NOMO-1 treated with DMSO at 0.1 percent for 48 hours (cell line): ENCODE measurements around the gene THBS4.
A peak's percentile ranks its signal among the peaks of the same experiment; 100 is the strongest.

Source experiments
- DNase-seq: peaks from one replicate; lab custom pipeline; 2025; ENCODE audit not compliant: unreplicated experiment; lab: John Stamatoyannopoulos, UW

THBS4 gene

DNA sequence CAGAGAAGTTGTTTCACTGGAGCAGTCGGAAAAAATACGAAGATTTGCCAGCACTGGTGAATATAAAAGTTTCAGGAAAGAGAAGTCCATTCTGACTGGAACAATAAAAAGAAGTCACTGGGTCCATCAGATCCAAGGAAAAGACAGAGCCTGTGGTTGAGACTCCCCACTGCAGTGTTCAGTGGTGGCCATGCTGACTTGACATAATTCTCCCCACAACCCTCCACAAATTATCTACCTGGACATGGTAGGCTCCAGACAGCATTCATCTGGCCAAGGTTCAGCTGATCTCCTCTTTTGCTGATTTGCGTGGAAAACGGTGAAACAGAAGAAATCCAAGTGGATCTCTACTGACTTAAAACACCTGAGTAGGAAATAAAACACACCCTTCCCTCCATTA is 8.0 kb downstream of the THBS4 start:
- DNase-seq: no peak

DNA sequence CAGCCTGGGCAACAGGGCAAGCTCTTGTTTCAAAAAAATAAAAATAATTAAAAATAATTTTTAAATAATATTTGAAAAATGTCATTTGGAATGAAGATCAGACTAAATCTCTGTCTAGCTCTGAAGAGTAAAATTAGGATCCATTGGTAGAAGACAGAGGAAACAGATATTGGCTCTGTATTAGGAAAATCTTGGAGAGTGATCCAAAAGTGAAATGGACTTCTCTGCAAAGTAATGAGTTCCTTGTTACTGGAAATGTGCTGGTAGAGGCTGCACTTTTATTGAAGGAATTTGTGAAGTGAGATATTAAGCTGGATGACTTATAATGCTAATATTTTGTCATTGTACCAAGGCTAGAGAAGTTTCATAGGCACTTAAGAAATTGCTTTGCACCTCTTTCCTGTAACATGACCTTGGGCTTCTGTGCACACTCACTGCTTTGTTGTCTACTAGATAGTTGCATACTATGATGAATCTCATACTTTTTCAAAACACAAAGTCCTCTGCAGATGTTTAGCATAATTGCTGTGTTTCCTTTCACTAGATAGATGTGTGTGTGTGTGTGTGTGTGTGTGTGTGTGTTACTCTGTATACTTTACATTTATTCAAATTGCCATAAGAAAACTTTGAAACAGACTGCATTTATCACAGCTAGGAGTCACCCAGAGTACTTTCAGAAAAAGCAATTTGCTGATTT is 13.1 kb downstream of the THBS4 start:
- DNase-seq: no peak

DNA sequence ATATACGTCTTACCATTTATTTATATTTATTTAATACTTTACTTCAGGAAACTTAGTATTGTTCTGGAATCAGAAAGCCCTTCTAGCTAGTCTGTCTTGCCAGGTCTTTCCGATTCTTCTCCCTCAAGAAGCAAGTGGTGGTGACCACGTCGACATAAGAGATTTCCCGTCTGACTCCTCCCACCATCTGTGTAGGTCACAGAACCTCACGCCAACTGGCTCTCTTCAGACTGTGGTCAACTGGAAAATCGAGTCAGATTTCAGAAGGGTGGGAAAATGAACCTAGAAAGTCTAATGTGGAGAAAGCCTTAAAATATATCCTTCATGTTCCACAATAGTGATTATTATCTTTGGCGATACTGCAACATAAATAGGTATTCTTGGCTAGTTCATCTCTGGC is 17.3 kb downstream of the THBS4 start:
- DNase-seq: no peak

DNA sequence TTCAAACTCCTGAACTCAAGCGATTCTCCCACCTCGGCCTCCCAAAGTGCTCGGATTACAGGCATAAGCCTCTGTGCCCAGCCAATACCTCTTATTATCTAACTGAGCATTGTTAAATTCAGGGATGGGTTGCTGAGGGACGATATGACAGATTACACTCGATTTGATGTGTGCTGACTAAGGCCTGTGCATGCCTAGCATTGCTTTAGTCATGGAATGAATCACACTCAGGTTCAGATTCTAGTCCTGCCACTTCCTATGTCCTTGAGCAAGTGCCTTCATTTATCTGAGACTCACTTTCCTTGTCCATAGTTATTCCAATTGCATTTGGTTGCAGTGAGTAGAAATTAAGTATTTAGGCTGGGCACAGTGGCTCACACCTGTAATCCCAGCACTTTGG is 19.5 kb downstream of the THBS4 start:
- no peak for DNase-seq

DNA sequence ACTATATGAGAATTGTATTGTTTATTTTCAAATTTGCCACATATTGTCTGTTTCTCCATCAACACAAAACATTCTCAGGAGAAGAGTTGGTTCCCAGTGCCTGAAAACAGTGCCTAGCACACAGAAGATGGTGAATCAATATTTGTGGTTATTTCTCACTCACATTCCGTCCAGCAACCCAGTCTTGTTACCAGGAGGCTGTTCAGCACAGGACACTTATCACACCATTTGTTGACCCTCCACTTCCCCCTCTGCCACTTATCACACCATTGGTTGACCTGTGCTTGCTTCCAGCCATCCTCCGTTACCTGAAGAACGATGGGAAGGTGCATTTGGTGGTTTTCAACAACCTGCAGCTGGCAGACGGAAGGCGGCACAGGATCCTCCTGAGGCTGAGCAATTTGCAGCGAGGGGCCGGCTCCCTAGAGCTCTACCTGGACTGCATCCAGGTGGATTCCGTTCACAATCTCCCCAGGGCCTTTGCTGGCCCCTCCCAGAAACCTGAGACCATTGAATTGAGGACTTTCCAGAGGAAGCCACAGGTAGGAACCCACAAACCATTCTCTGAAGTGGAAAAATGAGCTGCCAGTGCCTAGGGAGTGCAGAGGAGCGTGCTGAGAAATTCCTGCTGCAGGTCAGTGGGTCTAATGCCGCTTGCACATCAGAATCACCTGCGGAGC is 20.5 kb downstream of the THBS4 start:
- no peak for DNase-seq

DNA sequence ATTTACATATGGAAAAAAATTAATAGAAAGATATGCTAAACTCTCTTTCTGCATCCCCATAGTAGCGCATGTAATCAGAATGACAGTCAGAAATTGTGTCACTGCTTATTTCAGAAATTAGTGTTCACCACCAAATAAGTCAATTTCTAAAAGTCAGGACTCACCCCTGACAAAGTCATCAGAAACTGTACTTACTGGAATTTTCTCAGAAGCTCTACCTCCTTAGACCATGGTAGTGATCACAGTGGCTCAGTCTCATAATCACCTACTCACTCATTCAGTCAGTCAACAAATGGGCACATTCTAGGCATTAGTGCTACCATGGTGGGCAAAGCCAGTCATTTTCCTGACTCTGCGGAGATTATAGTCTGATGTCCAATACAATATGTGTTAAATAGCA is 22.0 kb downstream of the THBS4 start:
- DNase-seq: no peak

DNA sequence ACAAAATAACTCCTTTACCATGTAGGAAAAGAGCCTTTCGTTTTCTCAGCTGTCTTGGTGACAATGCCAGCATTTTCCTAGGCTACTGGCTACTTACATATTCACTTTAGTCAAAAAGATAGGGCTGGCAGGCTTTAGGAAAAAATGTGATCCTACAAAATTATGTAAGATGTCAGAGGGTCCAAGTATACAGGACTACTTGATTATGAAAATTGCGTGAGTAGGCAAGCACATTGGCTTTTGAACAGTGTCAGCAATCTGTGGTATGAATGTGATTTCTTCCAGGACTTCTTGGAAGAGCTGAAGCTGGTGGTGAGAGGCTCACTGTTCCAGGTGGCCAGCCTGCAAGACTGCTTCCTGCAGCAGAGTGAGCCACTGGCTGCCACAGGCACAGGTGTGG is 22.8 kb downstream of the THBS4 start:
- DNase-seq: no peak

DNA sequence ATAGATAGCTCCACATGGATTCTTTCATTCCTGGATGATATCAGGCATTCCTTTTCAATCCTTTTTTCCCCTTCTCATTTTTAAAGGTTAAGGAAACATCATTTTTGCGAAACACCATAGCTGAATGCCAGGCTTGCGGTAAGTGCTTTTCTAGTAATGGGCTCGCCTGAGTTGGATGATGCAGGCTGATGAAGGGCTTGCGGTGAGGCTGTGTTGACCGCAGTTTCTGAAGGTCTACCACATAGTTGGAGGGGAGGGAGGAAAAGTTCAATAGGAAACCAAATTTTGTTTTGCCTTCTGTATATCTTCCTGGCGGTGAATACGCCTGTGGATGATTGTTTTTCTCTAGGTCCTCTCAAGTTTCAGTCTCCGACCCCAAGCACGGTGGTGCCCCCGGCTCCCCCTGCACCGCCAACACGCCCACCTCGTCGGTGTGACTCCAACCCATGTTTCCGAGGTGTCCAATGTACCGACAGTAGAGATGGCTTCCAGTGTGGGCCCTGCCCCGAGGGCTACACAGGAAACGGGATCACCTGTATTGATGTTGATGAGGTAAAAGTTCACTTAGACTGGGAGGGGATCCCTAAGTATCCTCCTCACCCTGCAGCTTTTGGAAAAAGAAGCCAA is 24.3 kb downstream of the THBS4 start:
- DNase-seq: no peak

DNA sequence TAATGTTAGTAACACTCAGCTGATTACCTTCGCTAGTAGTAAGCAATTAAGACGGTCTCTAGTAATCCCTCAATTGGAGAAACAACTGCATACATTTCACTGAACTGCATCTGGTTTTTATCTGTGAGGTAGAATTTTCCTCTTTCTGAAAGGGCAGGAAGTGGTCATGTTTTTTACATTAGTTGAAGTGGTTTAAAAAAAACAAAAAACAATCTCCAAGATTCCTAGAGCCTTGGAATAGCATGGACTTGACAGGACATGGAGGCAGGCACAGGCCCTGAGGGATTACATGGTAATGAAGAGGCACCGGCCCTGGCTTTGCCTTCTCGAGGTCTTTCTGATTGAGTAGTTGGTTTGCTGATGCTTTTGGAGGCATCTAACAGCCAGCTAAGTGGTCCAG is 25.8 kb downstream of the THBS4 start:
- DNase-seq: no peak

DNA sequence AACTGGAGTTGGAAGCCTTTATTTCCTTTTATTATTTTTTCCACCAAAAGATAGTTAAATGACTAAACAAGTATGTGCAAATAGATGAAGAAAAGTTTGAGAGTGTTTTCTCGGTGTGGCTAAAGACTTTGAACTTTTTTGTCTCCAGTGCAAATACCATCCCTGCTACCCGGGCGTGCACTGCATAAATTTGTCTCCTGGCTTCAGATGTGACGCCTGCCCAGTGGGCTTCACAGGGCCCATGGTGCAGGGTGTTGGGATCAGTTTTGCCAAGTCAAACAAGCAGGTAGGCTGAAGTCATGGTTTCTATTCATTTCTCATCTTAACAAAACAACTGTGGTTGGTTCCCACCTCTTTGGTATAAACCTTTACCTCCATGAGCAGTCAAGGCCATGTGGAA is 26.4 kb downstream of the THBS4 start:
- DNase-seq: no peak

DNA sequence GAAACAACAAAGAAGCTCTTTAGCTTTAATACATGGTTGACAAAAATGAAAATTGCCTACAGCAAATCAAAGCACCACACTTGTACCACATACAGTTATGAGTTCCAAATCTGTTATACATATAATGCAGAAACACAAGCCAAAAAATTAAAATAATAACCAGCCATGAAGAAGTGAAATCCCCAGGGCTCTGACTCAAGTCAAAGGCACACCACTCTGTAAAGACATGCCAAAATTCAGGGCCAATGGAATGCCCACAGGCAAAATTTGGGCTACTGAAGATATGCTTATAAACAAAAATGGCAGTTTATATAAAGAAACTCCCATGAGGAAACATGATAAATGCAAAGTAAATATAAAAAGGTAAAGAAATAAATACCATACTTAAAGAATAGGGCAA is 29.0 kb downstream of the THBS4 start:
- no peak for DNase-seq

DNA sequence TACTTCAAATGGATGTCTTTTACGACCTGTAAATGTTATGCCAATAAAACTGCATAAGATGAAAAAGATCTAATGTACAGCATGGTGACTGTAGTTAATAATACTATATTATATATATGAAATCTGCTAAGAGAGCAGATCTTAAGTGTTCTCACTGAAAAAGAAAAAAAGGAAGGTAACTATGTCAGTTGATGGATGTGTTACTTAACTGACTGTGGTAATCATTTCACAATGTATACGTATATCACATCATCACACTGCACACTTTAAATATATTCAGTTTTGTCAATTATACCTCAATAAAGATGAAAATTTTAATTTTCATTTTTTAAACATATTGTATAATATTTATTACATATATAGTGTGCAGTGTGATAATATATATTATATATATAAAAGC is 31.9 kb downstream of the THBS4 start:
- peak; percentile 86 for DNase-seq

DNA sequence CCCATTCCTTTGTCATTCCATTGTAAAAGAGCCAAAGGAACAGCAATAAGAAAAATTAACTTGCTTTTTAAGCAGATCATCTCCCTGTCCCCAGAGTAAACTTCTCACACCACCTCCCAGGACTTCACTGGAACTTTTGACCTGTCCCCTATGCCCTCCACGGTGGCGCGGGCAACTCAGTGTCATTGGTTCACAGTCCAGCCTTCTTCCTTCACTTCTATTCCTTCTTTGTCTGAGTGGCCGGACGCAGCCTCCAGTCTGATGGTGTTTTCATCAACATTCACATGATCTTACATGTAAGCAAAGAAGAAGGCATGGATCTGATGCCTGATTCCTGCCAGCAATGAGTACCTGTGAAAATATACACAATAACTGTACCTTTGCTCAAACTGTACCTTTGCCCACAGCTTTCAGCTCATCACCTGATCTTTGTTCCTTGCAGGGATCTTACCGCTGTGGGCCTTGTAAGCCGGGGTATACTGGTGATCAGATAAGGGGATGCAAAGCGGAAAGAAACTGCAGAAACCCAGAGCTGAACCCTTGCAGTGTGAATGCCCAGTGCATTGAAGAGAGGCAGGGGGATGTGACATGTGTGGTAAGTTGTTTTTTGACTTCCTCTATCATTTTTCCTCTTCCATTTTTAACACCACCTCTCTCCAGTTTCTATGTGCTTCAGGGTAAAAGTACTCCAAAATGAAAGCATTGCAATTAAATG is 32.5 kb downstream of the THBS4 start:
- peak; percentile 43 for DNase-seq

DNA sequence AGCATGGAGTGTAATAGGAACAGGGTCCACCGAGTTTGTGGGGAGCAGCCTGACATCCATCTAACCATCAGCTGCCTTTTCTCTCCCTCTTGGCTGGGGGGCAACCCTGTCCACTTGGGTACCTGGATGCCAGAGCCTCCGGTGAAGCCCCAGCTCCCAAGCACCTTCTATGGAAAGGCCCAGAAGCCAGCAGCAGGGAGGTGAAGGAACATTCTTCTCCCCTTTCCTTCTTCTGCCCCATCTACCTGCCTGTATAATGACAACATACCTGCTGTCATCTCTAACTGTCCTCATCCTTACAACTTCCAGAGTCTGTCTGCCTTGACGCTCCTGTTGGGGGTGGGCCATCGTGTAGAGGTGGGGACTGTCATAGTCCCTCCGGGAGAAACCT is 33.1 kb downstream of the THBS4 start:
- no peak for DNase-seq

DNA sequence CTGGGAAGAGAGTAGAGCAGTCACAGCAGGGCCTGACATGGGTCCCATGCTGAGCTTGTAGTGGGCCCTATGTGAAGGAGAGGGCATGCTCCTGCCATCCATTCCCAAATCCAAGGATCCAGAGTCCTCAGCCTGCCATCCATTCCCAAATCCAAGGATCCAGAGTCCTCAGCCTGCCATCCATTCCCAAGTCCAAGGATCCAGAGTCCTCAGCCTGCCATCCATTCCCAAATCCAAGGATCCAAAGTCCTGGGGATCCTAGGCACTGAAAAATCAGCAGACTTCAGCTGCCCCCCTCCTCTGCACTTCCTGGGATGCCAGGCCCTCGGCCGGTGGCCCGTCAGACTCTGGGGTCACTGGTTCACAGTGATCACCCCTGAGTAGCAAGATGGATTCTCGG is 33.6 kb downstream of the THBS4 start:
- no peak for DNase-seq

DNA sequence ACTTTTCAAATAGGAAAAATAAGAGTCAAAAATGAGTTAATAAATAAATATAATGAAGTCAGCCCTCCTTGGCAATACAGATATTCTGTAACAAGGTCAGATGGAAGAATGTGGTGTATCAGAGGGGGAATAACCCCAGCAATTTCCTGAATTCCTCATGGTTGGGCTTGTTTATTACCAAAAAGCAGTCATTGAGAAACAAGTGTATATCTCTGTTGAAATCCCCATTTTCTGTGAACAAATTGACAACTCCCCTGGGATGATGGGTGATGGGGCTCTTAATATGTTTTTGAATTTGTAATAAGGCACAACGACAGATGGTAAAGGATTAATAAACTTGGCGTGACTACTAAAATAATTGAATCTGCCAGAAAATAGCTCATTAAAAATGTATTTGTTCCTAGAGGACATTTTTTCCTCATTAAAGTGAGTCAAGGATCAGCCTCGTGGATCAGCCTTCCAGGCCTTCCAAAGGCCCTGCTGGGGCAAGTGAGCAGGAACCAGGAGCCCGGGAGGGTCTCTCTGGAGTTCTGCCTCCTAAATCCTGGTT is 34.2 kb downstream of the THBS4 start:
- DNase-seq: no peak

DNA sequence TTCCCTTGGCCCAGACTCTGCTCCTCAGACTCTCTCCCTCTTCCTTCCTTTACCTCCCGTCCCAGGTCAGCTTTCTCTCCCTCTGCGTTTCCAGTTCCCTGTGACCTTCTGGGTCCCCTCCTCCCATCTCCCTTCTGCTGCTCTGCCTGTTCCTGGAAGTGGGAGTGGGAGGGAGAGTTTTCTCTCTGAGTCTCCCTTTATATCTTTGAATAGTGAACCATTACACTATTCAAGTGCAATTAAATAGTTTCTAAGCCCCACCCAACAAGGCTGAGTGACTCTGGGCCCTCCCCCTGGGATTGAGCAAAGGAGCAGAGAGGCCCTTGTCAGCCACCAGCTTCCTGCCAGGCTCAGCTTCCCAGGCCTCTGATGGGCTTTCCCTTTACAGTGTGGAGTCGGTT is 34.8 kb downstream of the THBS4 start:
- peak; percentile 66 for DNase-seq

DNA sequence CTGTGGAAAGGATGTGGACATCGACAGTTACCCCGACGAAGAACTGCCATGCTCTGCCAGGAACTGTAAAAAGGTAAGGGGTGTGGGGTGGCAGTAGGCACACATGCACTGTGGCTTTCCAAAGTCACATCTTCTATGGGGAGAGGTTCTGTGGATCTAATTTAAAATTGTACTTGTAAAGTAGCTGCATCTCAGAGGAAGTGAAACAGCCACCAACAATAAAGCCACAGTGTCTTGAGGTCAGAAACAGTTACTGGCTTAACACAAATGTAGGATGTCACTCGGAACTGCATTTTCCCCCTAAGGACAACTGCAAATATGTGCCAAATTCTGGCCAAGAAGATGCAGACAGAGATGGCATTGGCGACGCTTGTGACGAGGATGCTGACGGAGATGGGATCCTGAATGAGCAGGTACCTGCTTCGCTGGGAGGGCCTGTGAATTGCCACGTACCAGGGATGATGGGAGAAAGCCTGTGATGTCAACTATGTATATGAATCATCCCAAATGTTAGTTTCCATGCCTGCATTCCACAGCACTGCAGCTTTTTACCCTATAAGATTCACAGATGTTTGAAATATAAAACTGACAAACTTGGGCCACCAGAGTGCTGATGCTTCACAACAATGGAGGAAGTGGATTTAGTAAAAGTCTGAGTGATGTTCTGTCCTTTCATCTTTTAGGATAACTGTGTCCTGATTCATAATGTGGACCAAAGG is 35.3 kb downstream of the THBS4 start:
- peak; percentile 87 for DNase-seq

DNA sequence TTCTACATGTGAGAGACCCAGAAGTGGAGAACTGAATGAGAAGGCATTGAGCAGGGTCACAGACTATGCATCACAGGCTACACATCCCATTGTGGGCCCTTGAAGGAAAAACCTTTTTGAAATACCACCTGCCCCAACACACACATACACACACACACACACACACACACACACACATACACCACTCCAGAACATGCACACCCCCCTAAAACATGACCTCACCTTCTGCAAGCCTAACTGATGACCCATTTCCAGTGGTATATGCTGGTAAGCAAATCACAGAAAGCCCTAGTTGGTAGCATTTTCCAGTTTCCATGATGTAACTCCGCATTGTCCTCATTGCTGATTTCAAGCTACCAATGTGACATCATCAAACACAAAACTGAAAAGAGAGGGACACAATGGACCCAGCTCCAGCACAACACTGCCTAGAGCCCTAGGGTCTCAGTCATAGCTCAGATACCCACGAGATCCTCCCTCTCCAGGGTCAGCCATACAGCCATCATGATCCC is 36.4 kb downstream of the THBS4 start:
- no peak for DNase-seq

DNA sequence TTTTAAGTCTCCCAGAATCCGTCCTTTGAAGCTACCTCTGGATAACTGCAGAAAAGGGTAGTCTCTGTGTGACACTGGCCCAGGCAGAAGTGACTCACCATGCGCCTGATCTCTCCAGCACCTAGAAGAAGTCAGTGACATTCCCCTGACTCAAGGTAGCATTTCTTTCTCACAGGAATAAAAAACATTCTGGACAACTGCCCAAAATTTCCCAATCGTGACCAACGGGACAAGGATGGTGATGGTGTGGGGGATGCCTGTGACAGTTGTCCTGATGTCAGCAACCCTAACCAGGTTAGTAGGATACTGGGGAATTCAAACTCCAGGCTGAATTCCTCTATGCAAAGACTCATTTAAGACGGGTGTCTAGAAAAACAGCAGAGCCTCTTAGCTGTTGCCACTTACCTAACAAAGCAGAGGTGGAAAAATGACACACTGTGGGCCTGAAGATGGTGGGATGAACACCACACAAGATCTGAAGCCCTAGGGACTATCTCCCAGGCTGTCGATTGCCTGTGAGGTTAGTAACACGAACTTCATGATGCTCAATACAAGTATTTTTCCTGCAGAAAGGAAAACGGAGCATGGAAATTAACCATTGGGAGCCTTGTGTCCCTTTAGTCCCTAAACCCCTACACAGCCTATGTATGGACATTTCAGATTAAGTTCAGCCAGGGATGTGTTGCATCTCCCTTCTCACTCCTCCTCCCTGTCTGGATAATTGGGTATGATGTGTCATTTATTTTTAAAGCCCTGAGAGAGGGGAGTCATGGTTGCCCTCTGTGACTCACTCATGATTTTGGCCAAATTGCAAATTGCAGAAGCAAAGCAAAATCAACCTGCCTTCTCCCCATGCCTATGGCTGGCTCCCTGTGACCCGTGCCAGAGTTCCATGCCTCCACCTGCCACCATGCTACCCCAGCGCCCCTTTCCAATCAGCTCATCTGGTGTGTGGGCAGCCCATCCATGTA is 37.2 kb downstream of the THBS4 start:
- DNase-seq: peak; percentile 50
